ENCODE measurements around the gene PTPRM.

PTPRM gene

DNA sequence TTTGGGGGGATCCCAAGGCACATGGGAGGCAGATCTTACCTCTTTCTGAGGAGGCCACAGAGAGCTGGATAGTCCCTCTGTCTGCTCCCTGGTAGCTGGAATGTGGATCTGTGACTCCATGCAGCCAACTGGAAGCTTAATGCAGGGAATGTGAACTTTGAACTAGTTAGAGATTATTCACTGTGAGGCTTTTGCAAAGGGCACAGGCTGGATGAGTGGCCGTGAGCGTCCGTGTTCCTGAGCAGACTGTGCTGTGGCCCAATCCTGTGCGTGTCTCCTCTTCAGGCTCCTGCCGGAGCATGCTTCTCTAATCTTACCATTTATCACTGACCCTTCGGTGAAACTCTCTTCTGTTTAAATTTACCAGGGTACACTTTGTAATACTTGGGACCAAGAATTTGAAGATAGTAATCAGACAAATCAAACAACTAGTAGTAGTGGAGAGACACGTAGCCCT is 187.6 kb downstream of the PTPRM start (continued):
- TF ChIP-seq ZNF777 (tag by site-specific recombination; IDR thresholded peaks at IDR 0.05; ENCODE audit: borderline replicate concordance): no peak
- no peak for TF ChIP-seq ZFP41 (tag by site-specific recombination; IDR thresholded peaks at IDR 0.05; ENCODE audit: borderline replicate concordance)
- no peak for TF ChIP-seq ZFHX2 (tag by site-specific recombination; conservative IDR thresholded peaks at IDR 0.05)
- no peak for TF ChIP-seq ZBTB8A (tag by site-specific recombination; IDR thresholded peaks at IDR 0.05)
- no peak for TF ChIP-seq ZNF324 (tag by site-specific recombination; IDR thresholded peaks at IDR 0.05)
- TF ChIP-seq, protein P1, sequence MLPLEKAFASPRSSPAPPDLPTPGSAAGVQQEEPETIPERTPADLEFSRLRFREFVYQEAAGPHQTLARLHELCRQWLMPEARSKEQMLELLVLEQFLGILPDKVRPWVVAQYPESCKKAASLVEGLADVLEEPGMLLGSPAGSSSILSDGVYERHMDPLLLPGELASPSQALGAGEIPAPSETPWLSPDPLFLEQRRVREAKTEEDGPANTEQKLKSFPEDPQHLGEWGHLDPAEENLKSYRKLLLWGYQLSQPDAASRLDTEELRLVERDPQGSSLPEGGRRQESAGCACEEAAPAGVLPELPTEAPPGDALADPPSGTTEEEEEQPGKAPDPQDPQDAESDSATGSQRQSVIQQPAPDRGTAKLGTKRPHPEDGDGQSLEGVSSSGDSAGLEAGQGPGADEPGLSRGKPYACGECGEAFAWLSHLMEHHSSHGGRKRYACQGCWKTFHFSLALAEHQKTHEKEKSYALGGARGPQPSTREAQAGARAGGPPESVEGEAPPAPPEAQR (tag by site-specific recombination; IDR thresholded peaks at IDR 0.05): no peak

DNA sequence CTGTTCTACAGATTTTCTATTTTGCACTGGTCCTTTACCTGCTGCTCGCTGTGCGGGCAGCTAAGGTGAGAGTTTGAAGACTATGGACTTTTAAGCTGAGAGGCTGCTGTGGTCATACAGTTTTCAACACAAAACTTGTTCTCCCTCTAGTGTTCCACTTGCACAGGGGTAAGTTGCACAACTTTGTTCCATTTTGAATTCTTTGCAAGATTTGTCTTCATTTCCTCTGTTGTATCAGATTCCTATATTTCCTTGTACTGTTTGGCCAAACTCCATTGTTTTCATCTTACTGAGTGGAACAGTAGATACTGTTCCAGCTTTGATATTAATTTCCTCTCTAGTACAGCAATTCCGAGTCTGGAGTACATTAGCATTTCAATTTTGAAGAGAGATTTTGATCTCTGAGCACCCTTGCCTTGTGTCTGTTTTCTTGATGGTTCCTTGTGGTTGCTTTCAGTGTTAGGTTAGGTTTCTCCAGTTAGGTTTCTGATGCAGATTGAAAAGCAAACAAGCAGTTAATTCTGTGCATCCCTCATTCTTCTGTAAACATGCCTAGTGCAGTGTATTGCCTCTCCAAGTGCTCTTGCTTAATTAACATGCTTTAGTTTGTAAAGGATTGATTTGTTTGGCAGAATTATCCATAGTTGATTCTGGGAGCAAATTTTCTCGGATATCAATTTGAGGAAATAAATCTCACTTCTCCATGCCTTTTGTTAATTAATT is 188.8 kb downstream of the PTPRM start:
- ChIA-PET CTCF (interaction anchor here (0.5 kb wide), 1 partner anchor 205 kb away, joined by 3 read pairs; no protein-coding TSS in a partner anchor), POLR2A (no interaction called here)
- Histone ChIP-seq H3K4me1 (ENCODE audit: control insufficient read depth, insufficient read depth, low read length) (peaks cover 28% of the 10 kb centered on the region), H3K36me3 (ENCODE audit: control insufficient read depth in 2 of 2, insufficient read depth in 1 of 2, low read length in 2 of 2) (no peaks in the 10 kb centered on the region; a peak in 1 of 3 replicates), H3K9me3 (ENCODE audit: control insufficient read depth, insufficient read depth, low read depth, low read length) (no peaks in the 10 kb centered on the region), H3K4me3 (ENCODE audit: low read depth, low read length) (no peak overlapping the region), H3K27ac (ENCODE audit: extremely low read depth, low read depth, low read length) (no peak overlapping the region)
- TF ChIP-seq, protein P2, sequence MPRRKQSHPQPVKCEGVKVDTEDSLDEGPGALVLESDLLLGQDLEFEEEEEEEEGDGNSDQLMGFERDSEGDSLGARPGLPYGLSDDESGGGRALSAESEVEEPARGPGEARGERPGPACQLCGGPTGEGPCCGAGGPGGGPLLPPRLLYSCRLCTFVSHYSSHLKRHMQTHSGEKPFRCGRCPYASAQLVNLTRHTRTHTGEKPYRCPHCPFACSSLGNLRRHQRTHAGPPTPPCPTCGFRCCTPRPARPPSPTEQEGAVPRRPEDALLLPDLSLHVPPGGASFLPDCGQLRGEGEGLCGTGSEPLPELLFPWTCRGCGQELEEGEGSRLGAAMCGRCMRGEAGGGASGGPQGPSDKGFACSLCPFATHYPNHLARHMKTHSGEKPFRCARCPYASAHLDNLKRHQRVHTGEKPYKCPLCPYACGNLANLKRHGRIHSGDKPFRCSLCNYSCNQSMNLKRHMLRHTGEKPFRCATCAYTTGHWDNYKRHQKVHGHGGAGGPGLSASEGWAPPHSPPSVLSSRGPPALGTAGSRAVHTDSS (tag by site-specific recombination; IDR thresholded peaks at IDR 0.05): no peak
- no peak for TF ChIP-seq EGR2 (tag by site-specific recombination; IDR thresholded peaks at IDR 0.05; ENCODE audit: low read depth)
- TF ChIP-seq, protein P3, sequence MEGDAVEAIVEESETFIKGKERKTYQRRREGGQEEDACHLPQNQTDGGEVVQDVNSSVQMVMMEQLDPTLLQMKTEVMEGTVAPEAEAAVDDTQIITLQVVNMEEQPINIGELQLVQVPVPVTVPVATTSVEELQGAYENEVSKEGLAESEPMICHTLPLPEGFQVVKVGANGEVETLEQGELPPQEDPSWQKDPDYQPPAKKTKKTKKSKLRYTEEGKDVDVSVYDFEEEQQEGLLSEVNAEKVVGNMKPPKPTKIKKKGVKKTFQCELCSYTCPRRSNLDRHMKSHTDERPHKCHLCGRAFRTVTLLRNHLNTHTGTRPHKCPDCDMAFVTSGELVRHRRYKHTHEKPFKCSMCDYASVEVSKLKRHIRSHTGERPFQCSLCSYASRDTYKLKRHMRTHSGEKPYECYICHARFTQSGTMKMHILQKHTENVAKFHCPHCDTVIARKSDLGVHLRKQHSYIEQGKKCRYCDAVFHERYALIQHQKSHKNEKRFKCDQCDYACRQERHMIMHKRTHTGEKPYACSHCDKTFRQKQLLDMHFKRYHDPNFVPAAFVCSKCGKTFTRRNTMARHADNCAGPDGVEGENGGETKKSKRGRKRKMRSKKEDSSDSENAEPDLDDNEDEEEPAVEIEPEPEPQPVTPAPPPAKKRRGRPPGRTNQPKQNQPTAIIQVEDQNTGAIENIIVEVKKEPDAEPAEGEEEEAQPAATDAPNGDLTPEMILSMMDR (tag by site-specific recombination; IDR thresholded peaks at IDR 0.05): peak; percentile 23; the same call in 1 of the 2 replicates

DNA sequence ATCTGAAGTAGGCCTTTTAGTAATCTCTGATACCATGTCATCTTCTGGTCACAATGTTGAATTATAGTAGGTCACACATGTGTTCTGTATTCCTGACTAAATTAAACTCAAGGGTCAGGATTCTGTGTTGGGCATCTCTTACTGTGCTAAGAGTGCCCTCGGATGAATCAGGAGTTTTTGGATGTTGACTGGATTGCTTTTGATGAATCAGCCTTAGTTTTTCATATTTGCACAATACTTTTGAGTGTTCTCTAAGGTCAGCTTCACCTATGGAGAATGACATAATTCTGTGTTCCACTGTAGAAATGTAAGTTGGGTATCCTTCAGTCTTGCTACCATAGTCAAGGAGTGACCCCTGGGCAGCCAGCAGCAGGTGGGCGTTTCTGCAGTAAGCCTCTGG is 190.1 kb downstream of the PTPRM start:
- H3K4me1 ChIP-seq (ENCODE audit: control insufficient read depth, insufficient read depth, low read length): peaks cover 39% of the 10 kb centered on the region
- ChIA-PET POLR2A (no interaction called here), CTCF (no interaction called here)
- H3K36me3 ChIP-seq (ENCODE audit: control insufficient read depth in 2 of 2, insufficient read depth in 1 of 2, low read length in 2 of 2): no peaks in the 10 kb centered on the region; a peak in 1 of 3 replicates
- no peak overlapping the region for H3K27ac ChIP-seq (ENCODE audit: extremely low read depth, low read depth, low read length)
- no peaks in the 10 kb centered on the region for H3K9me3 ChIP-seq (ENCODE audit: control insufficient read depth, insufficient read depth, low read depth, low read length)
- no peak overlapping the region for H3K4me3 ChIP-seq (ENCODE audit: low read depth, low read length)
- TF ChIP-seq ZBTB8A (tag by site-specific recombination; IDR thresholded peaks at IDR 0.05) (no peak), ZFP41 (tag by site-specific recombination; IDR thresholded peaks at IDR 0.05; ENCODE audit: borderline replicate concordance) (no peak), ZNF132 (tag by site-specific recombination; IDR thresholded peaks at IDR 0.05; ENCODE audit: borderline replicate concordance) (no peak), ZNF175 (tag by site-specific recombination; IDR thresholded peaks at IDR 0.05) (no peak), TRIM28 (IDR thresholded peaks at IDR 0.05; ENCODE audit: borderline replicate concordance, low read length) (no peak), ZNF10 (tag by site-specific recombination; IDR thresholded peaks at IDR 0.05) (no peak), ZNF555 (tag by site-specific recombination; conservative IDR thresholded peaks at IDR 0.05) (no peak), ZBTB20 (tag by site-specific recombination; IDR thresholded peaks at IDR 0.05) (no peak)
- TF ChIP-seq, protein P4, sequence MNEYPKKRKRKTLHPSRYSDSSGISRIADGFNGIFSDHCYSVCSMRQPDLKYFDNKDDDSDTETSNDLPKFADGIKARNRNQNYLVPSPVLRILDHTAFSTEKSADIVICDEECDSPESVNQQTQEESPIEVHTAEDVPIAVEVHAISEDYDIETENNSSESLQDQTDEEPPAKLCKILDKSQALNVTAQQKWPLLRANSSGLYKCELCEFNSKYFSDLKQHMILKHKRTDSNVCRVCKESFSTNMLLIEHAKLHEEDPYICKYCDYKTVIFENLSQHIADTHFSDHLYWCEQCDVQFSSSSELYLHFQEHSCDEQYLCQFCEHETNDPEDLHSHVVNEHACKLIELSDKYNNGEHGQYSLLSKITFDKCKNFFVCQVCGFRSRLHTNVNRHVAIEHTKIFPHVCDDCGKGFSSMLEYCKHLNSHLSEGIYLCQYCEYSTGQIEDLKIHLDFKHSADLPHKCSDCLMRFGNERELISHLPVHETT (tag by site-specific recombination; IDR thresholded peaks at IDR 0.05): no peak
- TF ChIP-seq, protein P5, sequence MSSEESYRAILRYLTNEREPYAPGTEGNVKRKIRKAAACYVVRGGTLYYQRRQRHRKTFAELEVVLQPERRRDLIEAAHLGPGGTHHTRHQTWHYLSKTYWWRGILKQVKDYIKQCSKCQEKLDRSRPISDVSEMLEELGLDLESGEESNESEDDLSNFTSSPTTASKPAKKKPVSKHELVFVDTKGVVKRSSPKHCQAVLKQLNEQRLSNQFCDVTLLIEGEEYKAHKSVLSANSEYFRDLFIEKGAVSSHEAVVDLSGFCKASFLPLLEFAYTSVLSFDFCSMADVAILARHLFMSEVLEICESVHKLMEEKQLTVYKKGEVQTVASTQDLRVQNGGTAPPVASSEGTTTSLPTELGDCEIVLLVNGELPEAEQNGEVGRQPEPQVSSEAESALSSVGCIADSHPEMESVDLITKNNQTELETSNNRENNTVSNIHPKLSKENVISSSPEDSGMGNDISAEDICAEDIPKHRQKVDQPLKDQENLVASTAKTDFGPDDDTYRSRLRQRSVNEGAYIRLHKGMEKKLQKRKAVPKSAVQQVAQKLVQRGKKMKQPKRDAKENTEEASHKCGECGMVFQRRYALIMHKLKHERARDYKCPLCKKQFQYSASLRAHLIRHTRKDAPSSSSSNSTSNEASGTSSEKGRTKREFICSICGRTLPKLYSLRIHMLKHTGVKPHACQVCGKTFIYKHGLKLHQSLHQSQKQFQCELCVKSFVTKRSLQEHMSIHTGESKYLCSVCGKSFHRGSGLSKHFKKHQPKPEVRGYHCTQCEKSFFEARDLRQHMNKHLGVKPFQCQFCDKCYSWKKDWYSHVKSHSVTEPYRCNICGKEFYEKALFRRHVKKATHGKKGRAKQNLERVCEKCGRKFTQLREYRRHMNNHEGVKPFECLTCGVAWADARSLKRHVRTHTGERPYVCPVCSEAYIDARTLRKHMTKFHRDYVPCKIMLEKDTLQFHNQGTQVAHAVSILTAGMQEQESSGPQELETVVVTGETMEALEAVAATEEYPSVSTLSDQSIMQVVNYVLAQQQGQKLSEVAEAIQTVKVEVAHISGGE (tag by site-specific recombination; conservative IDR thresholded peaks at IDR 0.05; ENCODE audit: low read depth): no peak
- TF ChIP-seq, protein P2 (tag by site-specific recombination; IDR thresholded peaks at IDR 0.05): no peak
- TF ChIP-seq, protein P1 (tag by site-specific recombination; IDR thresholded peaks at IDR 0.05): no peak

All from HEK293 (cell line).